ENCODE results near the gene SSBP1. TPM values are rescaled to one million over a fixed set of nuclear protein-coding genes. Genes with fewer than 3 reads are reported as not detected.
"Not testable (repeated sequence)": the region's sequence is repeated elsewhere in the genome, so short reads cannot be mapped to it uniquely, and the experiment has no call there.

The SSBP1 gene
- 82.9 TPM for polyA plus RNA-seq (ENCODE audit: insufficient read length)

DNA sequence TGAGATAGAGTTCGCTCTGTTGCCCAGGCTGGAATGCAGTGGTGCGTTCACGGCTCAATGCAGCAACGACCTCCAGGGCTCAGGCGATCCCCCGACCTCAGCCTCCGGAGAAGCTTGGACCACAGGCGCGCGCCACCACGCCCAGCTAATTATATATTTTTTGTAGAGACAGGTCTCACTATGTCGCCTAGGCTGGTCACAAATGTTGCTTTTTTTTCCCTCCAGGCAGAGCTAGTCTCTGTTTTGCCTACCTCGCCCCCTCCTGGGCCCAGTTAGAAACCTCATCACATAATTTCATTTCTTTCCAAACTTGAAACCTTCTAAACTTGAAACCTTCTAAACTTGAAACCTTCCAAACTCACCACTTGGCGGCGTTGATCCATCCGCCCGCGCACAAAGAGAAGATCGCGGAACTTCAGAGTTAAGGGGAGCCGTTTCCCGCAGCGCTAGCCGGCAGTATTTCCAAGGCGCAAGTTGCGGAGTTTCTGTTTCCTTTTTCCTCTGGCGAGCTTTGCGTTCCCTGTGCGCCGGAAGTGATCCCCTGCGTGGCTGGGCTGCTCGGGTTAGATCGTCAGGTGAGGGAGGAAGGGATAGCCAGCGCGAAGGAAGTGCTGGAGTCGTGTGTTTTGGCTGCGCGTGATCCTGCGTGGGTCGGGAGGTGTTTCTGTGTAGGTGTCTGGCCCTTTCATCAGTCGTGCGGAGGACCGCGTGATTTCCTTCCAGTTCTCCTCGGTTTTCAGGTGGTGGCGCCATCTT is at the start of gene SSBP1:
Gene SSBP1, plus strand, starts transcription at position 523 of the 756 bp plus-strand sequence. CDS start 809 bp downstream, outside the sequence.
- peak; percentile 96 for DNase-seq

DNA sequence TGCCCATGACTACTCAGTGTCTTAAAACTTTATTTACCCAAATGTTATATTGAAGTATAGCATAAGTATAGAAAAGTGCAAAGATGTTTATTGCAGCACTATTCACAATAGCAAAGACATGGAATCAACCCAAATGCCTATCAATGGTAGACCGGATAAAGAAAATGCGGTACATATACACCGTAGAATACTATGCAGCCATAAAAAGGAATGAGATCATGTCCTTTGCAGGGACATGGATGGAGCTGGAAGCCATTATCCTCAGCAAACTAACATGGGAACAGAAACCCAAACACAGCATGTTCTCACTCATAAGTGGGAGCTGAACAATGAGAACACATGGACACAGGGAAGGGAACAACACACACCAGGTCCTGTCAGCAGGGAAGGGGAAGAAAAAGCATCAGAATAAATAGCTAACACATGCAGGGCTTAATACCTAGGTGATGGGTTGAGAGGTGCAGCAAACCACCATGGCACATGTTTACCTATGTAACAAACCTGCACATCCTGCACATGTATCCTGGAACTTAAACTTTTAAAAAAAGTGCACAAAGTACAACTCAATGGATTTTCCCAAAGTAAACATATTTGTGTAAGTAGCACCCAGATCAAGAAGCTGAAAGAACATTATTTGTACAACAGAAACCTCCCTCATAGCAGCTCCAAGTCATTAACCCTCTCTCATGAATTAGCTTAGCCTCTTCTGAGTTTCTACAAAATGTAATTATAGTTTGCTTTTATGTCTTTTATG is 48.9 kb upstream of the SSBP1 start:
- not testable (repeated sequence) for DNase-seq

DNA sequence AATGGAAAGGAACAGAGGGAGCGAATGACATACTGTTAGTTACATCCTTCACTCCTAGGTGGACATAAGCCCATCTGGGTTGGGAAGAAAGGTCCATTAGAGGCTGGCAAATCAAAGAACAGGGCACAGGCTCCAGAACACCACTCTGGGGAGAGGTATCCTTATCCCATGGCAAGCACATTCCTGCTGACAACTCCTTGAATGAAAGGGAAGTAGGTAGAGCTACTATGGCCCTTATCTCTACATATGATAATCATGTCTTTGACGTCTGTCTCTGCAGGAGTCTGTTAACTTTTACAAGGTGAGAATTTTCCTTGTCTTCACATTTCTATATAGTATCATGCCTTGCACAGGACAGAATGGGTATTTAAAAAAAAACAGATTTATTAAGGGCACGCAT is 46.6 kb upstream of the SSBP1 start:
- DNase-seq: no peak

DNA sequence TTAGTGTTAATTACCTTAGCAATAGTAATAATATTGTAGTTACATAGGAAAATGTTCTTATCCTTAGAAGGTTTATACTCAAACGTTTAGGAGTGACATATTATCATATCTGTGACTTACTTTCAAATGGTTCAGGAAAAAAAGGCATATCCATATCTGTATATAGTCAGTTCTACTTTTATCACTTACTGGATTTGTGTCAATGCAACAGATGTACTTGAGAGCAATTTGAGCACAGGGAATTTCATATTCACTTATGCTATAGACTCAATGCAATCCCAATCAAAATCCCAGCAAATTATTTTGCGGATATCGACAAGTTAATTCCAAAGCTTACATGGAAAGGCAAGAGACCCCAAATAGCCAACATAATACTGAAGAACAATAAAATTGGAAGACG is 46.2 kb upstream of the SSBP1 start:
- no peak for DNase-seq

- DNase-seq: no peak
Observed at GRCh38 chr7:141693082-141693481, 45.1 kb upstream of the SSBP1 start.

GRCh38 chr7:141695803-141696289 is 42.3 kb upstream of the SSBP1 start:
- no peak for DNase-seq

DNA sequence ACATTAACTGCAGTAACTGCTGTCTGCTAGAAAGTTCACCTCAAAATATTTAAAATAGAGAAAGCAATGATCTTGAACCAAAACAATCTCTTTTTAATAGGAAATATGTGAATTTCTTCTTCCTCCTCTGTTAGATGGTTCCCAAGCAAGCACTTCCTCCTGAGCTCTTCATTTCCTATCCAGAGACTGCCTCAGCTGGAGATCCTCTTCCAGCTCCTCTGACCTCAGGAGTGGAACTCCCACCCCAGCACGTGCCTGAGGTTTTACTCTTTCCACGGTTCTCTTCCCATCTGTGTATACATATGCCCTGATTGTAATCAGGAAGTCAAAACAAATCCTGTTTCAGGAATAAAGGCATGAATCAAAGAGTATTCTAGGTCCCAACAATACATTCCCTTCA is 41.8 kb upstream of the SSBP1 start:
- DNase-seq: no peak

DNA sequence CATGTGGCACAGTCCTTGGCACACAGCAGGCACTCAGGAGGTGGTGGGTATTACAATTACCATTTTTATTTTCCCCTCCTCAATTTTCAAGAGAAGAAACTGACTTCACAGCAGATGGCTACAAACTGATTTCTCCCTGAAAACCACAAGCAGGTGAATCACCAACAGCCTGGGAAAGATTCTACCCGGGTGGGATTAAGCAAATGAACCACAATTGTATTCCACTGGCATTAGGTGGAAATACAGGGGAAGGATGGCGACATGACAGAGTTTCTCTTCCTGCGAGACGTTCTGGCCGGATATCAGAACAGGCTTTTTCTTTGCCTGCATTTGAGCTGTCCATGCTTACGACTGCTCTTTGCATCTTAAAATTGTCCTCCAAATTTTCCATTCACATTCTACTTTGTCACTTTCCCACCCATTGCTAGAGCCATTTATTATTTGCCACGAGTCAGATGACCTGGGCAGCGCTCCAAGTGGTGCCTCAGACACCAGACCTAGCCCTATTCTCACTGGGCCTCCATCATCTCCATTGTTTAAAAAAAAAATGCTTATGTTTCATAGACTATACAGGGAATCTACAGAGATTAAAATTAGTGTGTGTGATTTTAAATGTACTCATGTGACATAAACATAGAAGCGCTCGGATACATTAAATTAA is 40.8 kb upstream of the SSBP1 start:
- no peak for DNase-seq

DNA sequence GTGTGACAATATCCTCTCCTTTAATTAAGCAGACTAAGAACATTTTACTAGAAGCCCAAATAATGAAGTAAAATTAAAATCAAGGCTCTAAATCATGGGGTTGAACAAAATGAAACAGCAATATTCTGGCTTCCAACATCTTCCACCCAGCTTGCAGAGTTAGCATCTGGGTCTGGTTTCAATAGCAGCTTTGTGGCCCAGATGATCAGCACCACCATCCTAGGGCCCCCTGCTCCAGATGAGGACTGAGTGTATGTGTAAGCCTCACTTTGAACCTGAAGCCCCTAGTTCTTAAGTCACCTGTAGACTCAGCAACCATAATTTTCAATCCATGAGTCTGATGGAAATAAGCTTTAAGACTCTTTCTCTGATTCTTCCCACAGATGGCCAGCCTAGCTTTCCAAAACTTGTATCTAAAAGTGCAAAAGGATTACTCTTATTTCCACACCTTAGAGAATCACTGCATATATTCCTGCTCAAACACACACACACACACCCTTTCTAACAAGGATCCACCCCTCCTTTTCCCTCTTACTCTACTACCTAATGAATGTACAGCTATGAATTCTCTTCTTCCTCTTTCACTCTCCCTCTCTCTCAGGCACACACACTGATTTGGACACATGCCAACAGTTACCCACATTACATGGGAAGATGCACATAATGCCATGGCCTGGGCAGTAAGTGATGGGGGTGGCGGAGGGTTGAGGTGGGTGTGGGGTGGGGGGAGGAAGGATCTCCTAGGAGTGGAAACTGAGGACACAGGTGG is 39.7 kb upstream of the SSBP1 start:
- DNase-seq: no peak

DNA sequence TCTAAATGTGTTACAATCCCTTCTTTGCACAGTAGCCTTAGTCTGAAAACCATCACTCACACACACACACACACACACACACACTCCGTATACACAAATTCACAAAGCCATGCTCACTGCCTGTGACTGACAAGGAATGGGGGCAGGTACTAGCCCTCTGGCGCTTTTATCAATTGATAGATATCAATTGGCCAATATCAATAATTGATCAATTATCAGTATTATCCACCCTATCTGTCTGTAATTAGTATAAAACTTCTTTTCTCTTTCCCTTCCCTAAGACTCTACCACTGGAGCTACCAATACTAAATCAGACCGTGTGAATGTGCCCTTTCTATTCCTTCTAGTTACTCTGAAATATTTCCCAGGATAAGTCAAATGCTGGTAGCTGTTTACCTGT is 38.3 kb upstream of the SSBP1 start:
- DNase-seq: no peak

GRCh38 chr7:141700296-141700847 is 37.8 kb upstream of the SSBP1 start:
- no peak for DNase-seq

DNA sequence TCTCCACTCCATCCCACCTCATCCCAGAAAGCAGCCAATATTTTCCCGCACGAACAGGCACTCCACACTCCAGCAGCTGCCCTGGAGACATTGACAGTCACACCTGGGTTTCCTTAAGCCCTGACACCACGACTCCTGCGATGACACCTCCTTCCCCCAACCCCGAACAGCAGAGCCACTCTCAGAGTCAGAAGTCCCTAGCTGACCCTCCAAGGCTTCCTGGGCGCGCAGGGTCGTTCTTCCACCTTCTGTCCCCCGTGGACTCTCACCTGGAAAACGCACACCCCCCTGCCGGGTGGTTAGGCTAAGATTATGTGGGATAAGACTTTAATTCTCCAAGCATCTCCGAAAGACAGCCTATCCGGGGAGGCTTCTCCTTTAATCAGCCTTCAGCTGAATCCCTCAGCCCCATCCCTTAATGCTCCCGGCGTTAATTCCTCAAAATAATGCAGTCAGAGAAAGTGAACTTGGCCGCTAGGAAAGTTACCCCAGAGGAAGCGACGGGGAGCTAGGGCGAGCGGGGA is 37.2 kb upstream of the SSBP1 start:
- no peak for DNase-seq

GRCh38 chr7:141701489-141702046 is 36.6 kb upstream of the SSBP1 start:
- peak; percentile 20 for DNase-seq

GRCh38 chr7:141702047-141702567 is 36.1 kb upstream of the SSBP1 start, which contains the start of gene DENND11:
Gene DENND11, minus strand, starts transcription at chr7:141702166. Its CDS starts 13 bp downstream, at chr7:141702153.
- peak; percentile 48 for DNase-seq

- no peak for DNase-seq
Observed at GRCh38 chr7:141702892-141703291, 35.3 kb upstream of the SSBP1 start.

DNA sequence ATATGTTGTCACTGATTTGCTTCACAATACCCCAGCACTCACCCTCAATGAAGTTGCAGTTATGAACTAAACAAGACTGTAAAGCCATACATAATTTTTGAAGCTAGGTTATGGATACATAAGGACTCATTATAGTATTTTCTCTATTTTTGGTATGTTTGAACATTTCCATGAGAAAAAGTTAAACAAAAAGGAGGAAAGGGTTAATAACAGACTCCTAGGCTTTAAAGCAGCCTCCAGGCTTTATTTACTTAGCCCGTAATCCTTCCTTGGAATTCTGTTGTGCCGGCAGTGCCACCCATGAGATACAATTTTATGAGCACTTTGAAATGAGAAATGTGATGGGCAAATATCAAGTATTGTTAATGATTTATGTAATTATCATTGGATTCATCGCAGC is 34.0 kb upstream of the SSBP1 start:
- DNase-seq: no peak

GRCh38 chr7:141704741-141705140 is 33.4 kb upstream of the SSBP1 start:
- no peak for DNase-seq

- DNase-seq: no peak
Observed at GRCh38 chr7:141706239-141707064, 31.7 kb upstream of the SSBP1 start.

DNA sequence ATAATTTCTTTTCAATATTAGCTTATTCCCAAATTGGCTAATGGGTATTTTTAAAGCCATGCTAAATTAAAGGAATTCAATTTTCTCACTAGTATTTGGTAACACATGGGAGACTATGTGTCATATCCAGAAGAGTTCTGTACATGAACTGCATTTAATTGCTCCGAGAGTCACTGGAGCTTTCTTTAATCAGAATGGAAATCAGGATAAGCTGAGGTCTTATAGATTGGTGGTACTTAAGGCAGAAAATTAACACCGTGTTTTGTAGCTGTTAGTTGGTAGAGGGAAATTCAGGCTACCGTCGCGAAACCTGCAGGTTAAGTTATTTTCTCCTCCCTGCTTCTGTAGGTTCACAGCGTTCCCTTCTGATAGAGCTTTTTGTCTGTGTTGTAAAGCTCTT is 29.8 kb upstream of the SSBP1 start, which contains the start of gene WEE2:
Gene WEE2, plus strand, starts transcription at position 3 of the 400 bp plus-strand sequence. CDS start 406 bp downstream, outside the sequence.
- no peak for DNase-seq

DNA sequence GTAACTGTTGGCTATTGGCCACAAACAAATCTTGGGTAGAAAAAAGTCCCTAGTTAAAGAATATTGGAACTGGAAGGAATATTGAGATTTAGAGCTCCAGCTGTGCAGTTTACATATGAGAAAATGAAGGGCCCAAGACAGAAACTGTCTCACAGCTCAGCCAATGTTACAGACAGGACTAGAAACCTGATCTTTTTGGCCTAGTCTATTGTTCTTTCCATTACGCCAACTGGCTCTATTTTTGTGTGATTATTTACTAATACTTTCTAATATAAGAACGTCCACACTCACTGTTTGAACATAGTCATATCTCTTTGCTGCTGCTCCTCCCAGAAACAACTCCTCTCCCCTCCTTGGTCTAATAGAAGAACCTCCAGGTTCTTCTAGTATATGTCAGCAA is 28.8 kb upstream of the SSBP1 start:
- DNase-seq: no peak

All from hindlimb muscle (tissue), 1 donor.